ENCODE measurements around the gene DDX27. TPM values are rescaled to one million over a fixed set of nuclear protein-coding genes. Genes with fewer than 3 reads are reported as not detected.

DDX27 gene
- total RNA-seq, 1 donor from 2014 or later = 14.6 TPM

DNA sequence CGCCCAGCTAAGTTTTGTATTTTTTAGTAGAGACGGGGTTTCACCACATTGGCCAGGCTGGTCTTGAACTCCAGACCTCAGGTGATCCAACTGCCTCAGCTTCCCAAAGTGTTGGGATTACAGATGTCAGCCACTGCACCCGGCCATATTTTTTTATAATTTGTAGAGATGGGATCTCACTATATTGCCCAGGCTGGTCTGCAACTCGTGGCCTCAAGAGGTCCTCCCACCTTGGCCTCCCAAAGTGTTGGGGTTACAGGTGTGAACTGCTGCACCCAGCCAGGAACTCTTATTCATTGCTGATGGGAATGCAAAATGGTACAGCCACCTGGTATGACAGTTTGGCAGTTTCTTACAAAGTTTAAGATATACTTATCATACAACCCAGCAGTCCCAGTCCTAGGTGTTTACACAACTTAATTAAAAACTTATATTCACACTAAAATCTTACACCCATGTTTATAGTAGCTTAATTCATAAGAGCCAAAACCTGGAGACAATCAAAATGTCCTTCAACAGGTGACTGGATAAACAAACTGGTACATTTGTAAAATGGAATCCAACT, 19.4 kb upstream of the DDX27 start:
- Histone ChIP-seq H3K36me3 (no peaks in the 10 kb centered on the region), H3K27ac (replicated peaks) (no peak overlapping the region), H3K4me1 (no peaks in the 10 kb centered on the region), H3K27me3 (ENCODE audit: low read depth) (no peaks in the 10 kb centered on the region), H3K9me3 (replicated peaks) (peaks cover 5% of the 10 kb centered on the region), H3K4me3 (no peak overlapping the region)
- no peak for TF ChIP-seq CTCF (IDR thresholded peaks at IDR 0.05; ENCODE audit: borderline replicate concordance)
- intact Hi-C loops (cut with micrococcal nuclease) = no loop called here
- no peak for DNase-seq

DNA sequence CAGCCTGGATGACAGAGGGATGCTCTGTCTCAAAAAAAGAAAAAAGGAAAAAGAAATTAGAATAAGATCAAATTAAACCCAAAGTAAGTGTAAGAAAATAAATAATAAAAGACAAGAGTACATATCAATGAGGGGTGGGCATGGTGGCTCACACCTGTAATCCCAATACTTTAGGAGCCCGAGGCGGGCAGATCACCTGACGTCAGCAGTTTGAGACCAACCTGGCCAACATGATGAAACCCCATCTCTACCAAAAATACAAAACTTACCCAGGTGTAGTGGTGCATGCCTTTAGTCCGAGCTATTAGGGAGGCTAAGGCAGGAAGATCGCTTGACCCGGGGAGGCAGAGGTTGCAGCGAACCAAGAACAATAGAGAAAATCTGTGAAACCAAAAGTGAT, 16.2 kb upstream of the DDX27 start:
- H3K36me3 ChIP-seq = no peaks in the 10 kb centered on the region
- no peak for DNase-seq
- peaks cover 5% of the 10 kb centered on the region for H3K9me3 ChIP-seq (replicated peaks)
- H3K27me3 ChIP-seq (ENCODE audit: low read depth) = no peaks in the 10 kb centered on the region
- intact Hi-C loops (cut with micrococcal nuclease) = no loop called here
- no peak for TF ChIP-seq CTCF (IDR thresholded peaks at IDR 0.05; ENCODE audit: borderline replicate concordance)
- H3K4me3 ChIP-seq = no peak overlapping the region
- H3K27ac ChIP-seq (replicated peaks) = no peak overlapping the region
- no peaks in the 10 kb centered on the region for H3K4me1 ChIP-seq

- no peak overlapping the region for H3K27ac ChIP-seq (replicated peaks)
- DNase-seq = no peak
- H3K4me1 ChIP-seq = no peaks in the 10 kb centered on the region
- peaks cover 5% of the 10 kb centered on the region for H3K9me3 ChIP-seq (replicated peaks)
- H3K36me3 ChIP-seq = no peaks in the 10 kb centered on the region
- H3K4me3 ChIP-seq = no peak overlapping the region
- TF ChIP-seq CTCF (IDR thresholded peaks at IDR 0.05; ENCODE audit: borderline replicate concordance) = no peak
- intact Hi-C loops (cut with micrococcal nuclease) = no loop called here
- no peaks in the 10 kb centered on the region for H3K27me3 ChIP-seq (ENCODE audit: low read depth)
Observed at GRCh38 chr20:49203746-49204145, 15.5 kb upstream of the DDX27 start.

DNA sequence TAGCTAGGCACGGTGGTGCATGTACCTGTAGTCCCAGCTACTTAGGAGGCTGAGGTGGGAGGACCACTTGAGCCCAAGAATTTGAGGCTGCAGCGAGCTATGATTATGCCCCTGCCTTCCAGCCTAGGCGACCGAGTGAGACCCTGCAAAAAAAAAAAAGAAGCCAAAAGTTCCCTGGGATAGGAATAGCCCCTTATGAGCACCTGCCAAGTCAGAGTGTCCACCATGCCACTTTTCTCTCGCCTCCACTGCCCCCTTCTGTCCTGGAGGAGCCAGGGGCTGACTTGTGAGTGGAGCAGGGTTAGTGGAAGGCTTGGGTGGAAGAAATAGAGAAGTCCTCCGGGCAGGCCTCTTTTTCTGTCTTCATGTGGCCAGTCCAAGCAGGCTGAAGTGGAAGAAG, 12.1 kb upstream of the DDX27 start:
- Histone ChIP-seq H3K36me3 (no peaks in the 10 kb centered on the region), H3K4me1 (no peaks in the 10 kb centered on the region), H3K4me3 (no peak overlapping the region), H3K9me3 (replicated peaks) (peaks cover 19% of the 10 kb centered on the region), H3K27me3 (ENCODE audit: low read depth) (no peaks in the 10 kb centered on the region), H3K27ac (replicated peaks) (no peak overlapping the region)
- no peak for DNase-seq
- TF ChIP-seq CTCF (IDR thresholded peaks at IDR 0.05; ENCODE audit: borderline replicate concordance) = no peak
- intact Hi-C loops (cut with micrococcal nuclease) = no loop called here

- no peak for DNase-seq
- intact Hi-C loops (cut with micrococcal nuclease) = no loop called here
Observed at GRCh38 chr20:49210101-49210756, 9.0 kb upstream of the DDX27 start.

More at GRCh38 chr20:49210101-49210756, 9.0 kb upstream of the DDX27 start:
- no peak overlapping the region for H3K4me3 ChIP-seq
- H3K4me1 ChIP-seq = no peaks in the 10 kb centered on the region
- no peak for TF ChIP-seq CTCF (IDR thresholded peaks at IDR 0.05; ENCODE audit: borderline replicate concordance)
- H3K27ac ChIP-seq (replicated peaks) = no peak overlapping the region
- H3K36me3 ChIP-seq = no peaks in the 10 kb centered on the region
- H3K27me3 ChIP-seq (ENCODE audit: low read depth) = no peaks in the 10 kb centered on the region
- H3K9me3 ChIP-seq (replicated peaks) = peaks cover 19% of the 10 kb centered on the region
